HS-5 (cell line): Measurements from ENCODE around the gene ANKRD53.
"Not testable (repeated sequence)": the region's sequence is repeated elsewhere in the genome, so short reads cannot be mapped to it uniquely, and the experiment has no call there.

ENCODE experiments used
- DNase-seq: peaks from one replicate; pipeline ENCODE4 v3.0.0-alpha.2; 2012; ENCODE audit warnings: low read depth

ANKRD53 gene

DNA sequence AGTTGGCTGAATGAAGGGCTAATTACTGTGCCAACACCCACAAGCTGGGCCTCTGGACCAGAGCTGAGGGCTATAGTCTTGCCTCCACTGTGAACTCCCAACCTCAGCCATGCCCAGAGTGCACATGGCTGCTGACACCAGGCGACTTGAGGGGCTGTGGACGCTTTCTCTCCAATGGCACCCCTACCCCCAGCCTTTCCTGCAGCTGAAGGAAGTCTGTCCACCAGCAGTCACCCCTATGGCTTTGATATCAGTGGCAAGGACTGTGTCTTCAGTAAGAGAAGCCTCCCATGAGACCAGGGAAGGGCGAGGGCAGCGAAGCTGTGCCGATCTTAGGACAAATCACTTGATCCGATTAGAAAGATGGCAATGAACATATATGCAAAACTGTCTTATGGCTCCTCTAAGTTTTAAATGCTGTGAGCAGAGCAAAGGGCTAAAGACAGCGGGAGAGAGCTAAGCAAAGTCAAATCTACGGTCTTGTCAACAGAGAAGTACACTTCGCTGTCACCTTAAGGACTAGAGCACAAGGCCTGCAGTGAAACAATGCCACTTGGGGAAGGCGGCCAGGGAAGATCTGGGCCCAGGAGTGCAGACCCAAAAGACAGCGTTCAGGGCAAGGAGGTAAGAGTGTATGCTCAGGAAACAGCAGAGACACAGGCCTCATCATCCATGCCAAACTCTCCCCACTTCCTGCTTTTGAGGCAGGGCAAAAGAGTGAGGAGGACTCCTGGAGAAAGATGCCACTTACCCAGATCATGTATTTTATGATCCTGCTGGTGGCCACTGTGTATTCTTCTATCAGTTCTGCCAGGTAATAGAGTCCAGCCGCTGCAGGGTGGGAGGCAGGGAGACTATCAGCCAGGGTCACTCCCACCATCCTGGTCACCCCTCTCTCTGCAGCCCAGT, 14.8 kb downstream of the ANKRD53 start:
- DNase-seq, result no peak

- no peak for DNase-seq
Observed at GRCh38 chr2:70994009-70994698, 15.7 kb downstream of the ANKRD53 start.

DNA sequence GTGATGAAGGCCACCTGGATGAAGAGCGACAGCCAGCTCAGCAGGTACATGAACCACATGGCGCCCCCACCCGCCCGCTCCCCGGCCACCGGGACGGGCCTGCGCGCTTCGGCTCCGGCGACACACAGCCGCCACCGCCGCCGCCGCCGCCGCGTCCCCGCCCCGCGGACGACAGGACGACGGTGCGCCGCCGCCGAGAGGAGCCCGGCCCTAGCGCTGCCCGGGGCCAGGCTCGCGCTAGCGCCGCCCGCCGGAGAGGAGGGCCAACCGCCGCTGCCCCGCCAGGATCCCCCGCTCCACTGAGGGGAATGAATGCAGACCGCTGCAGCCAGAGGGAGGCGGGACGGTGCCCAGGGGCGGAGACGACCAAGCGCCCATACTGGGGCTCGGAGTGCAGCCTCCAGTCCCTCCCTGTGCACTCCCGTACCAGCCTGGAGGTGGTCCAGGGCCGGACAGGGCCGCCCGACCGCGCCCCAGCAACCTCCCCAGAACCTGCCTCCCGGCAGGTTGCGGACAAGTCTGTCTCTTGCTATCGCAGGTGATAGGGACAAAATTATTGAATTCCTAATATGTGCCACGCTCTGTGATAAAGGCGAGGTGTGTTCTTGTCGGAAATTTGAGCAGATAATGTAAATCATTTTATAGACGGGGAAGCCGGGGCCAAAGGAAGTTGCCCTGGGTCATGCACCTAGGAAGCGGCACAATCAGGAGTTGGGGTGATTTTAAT, 16.4 kb downstream of the ANKRD53 start, which contains the start of gene TEX261:
TSS of gene TEX261 (minus strand) at position 175 of the 727 bp plus-strand sequence. CDS start at position 59, 116 bp downstream.
- no peak for DNase-seq

GRCh38 chr2:70995426-70995729, 16.9 kb downstream of the ANKRD53 start:
- no peak for DNase-seq

DNA sequence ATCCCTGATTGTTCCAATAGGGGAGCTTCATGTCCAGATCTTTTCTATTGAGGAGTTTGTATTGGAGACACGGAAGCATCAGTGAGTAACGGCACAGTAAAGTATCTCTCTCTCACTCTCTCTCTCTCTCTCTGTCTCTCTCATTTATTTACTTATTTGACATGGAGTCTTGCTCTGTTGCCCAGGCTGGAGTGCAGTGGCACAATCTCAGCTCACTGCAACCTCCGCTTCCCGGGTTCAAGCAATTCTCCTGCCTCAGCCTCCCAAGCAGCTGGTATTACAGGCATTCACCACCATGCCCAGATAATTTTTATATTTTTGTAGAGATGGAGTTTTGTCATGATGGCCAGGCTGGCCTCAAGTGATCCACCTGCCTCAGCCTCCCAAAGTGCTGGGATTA, 20.5 kb downstream of the ANKRD53 start:
- not testable (repeated sequence) for DNase-seq

DNA sequence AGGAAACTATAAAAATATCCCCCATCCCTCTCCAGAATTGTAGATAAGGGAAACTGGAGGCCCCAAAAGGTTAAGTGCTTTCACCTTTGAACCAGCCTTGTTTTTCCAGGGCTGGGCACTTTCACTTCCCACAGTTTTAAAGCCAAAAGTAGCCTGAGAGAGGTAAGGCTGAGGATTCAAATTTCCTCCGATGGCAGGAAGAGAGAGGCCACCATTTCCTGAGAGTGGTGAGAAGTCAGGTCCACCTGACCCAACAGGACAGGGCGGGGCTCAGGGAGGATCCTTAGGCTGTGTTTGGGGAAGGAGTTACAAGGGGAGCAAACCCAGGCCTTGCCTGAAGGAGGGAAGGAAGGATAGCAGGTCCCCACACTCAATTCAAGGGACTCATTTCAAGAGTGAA, 20.9 kb downstream of the ANKRD53 start:
- DNase-seq, result no peak

DNA sequence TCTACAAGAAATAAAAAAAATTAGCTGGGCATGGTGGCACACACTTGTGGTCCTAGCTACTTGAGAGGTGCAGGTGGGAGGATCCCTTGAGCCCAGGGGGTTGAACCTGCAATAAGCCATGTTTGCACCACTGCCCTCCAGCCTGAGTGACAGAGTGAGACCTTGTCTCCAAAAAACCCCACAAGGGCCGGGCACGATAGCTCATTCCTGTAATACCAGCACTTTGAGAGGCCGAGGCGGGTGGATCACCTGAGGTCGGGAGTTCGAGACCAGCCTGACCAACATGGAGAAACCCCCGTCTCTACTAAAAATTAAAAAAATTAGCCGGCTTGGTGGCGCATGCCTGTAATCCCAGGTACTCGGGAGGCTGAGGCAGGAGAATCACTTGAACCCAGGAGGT, 21.5 kb downstream of the ANKRD53 start:
- not testable (repeated sequence) for DNase-seq

GRCh38 chr2:71000780-71001591, 22.6 kb downstream of the ANKRD53 start:
- no peak for DNase-seq

DNA sequence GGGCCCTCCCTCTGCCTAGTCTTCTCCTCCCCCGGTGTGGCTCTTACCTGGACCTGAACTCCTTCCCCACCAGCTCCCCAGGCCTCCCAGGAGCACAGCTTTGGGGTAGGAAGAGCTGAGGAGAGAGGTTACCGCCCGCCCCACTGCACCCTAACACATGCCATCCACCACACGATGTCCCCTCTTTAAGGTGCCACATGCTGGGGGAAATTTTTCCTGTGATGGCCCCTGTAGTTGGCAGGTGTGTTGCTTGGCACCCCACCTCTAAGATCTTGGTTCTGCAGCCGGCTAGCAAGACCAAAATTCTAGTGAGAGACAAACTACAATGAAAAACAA, 23.1 kb downstream of the ANKRD53 start:
- no peak for DNase-seq

GRCh38 chr2:71001981-71002570, 23.6 kb downstream of the ANKRD53 start:
- DNase-seq, result no peak

GRCh38 chr2:71003396-71003795, 25.0 kb downstream of the ANKRD53 start:
- DNase-seq, result no peak

GRCh38 chr2:71003966-71004755, 25.7 kb downstream of the ANKRD53 start:
- no peak for DNase-seq

DNA sequence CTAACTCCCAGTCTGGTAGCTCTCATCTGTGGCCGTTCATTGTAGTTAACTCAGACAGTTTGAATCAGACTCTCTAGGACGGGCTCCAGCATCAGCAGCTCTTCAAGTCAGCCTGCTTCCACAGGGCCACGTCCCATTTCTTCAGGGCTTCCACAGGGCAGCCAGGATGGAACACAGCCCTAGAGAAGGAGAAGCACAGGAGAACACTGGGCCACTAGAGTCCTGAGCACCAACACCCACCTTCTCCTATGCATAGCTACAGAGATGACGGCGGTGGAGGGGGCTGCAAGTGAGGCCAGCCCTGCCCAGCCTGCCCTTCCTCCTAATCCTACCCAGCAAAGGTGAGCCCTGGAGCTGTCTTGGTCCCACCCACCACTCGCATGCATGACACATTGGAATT, 26.4 kb downstream of the ANKRD53 start:
- no peak for DNase-seq

DNA sequence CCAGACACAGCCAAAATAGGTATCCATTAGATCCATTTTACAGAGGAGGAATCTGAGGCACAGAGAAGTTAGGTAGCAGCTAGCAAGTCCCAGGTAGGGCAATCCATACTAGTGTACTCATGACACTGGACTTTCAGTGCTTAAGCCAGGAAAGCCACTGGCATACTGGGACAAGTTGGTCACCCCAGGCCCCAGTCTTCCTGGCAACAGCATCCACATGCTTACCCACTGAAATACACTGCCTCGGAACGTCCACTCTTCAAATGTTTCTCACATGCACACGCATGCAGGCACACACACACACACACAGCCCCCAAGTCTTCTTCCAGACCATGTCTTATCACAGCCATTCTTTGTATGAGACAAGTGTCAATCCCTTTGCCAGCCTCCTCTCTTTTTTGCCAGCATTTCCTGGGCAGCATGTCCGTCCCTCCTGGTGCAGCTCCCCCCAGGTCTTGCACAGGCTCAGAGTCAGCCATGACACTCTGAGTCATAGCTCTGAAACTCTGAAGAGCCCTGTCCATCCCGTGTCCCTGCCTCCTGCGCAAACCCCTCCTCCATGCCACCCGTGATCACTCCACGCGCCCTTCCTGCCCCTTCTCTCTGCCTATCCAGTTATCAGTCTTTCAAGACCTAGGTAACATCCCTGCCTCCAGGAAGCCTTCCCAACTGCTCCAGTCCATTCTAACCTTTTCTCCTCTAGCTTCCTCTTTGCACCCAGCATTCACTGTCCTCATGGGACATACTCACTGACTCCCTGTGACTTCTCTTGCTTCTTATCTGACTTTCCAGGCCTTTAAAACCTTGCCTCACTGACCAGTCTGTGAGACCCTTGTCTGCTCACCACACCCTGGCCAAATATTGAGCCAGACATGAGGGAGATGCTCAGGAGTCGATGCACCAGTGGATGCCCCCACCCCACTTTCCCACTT, 27.1 kb downstream of the ANKRD53 start:
- no peak for DNase-seq

- no peak for DNase-seq
Observed at GRCh38 chr2:71006323-71006722, 27.9 kb downstream of the ANKRD53 start.

- no peak for DNase-seq
Observed at GRCh38 chr2:71006955-71007799, 28.7 kb downstream of the ANKRD53 start.

- DNase-seq, result no peak
Observed at GRCh38 chr2:71008342-71008741, 29.9 kb downstream of the ANKRD53 start.

GRCh38 chr2:71011786-71012185, 33.4 kb downstream of the ANKRD53 start:
- DNase-seq, result not testable (repeated sequence)

- no peak for DNase-seq
Observed at GRCh38 chr2:71018625-71019024, 40.2 kb downstream of the ANKRD53 start.
